NOMO-1 (cell line): ENCODE data around the gene CUL9.

ENCODE experiments used
- DNase-seq, 2 experiments: peaks; one replicate each; lab custom pipeline; 2025; ENCODE audit not compliant: unreplicated experiment in 2 of 2; lab: John Stamatoyannopoulos, UW

Gene CUL9

DNA sequence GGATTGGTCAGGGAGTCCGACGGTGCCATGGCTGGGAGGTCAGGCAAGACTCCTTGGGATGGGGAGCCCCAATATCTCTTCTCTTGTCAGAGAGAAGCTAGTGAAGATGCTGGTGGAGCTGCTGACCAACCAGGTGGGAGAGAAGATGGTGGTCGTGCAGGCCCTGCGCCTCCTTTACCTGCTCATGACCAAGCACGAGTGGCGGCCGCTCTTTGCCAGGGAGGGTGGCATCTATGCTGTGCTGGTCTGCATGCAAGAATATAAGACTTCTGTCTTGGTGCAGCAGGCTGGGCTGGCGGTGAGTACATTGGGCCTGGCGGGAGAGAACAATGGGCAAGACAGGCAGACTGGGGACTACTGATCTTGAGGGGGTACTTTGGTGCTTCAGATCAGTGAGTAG is 10.9 kb downstream of the CUL9 start:
- no peak for DNase-seq

DNA sequence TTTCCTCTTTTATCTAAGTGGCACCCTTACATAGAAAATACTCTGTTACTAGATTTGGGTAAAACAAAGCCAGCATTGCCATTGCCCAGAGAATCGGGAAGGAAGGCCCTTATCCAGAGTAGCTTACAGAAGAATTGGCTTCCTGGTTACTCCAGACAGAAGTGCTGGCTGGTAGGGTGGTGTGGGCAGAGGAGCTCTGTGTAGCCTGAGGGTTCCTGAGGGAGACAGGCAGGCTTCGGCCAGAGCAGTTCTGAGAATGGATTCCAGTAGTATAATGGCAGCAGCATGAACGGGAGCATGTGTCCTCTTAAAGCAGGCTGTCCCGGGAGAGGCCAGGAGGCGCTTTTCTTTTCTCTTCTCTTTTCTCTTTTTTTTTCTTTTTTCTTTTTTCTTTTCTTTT is 11.9 kb downstream of the CUL9 start:
- DNase-seq, result no peak

GRCh38 chr6:43196337-43196736 is 14.3 kb downstream of the CUL9 start:
- no peak for DNase-seq

DNA sequence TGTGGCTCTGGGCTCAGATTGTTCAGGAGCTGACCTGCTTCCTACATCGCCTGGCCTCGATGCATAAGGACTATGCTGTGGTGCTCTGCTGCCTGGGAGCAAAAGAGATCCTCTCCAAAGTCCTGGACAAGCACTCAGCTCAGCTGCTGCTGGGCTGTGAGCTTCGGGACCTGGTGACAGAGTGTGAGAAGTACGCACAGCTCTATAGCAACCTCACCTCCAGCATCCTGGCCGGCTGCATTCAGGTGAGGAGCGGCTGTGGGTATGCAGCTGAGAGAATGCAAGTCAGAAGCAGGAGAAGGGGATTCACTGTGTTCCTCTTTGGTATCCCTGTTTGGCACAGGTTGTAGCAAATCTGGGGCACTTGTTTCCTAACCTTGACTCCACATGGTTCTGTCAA is 17.9 kb downstream of the CUL9 start:
- DNase-seq, result no peak

DNA sequence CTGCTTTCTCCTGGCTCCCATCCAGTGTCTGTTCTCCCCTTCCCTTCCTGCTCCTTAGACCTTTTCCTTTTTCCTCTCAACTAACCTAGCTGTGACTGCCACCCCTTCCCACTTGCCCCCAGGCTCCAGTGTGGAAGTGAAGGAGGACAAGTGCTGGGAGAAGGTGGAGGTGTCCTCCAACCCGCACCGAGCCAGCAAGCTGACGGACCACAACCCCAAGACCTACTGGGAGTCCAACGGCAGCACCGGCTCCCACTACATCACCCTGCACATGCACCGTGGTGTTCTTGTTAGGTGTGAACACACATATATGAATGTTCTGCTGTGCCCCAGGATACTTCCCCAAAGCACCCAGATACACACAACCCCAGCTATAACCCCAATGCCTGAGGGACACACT is 18.5 kb downstream of the CUL9 start:
- DNase-seq, result no peak

- no peak for DNase-seq
Observed at GRCh38 chr6:43202451-43202850, 20.5 kb downstream of the CUL9 start.

DNA sequence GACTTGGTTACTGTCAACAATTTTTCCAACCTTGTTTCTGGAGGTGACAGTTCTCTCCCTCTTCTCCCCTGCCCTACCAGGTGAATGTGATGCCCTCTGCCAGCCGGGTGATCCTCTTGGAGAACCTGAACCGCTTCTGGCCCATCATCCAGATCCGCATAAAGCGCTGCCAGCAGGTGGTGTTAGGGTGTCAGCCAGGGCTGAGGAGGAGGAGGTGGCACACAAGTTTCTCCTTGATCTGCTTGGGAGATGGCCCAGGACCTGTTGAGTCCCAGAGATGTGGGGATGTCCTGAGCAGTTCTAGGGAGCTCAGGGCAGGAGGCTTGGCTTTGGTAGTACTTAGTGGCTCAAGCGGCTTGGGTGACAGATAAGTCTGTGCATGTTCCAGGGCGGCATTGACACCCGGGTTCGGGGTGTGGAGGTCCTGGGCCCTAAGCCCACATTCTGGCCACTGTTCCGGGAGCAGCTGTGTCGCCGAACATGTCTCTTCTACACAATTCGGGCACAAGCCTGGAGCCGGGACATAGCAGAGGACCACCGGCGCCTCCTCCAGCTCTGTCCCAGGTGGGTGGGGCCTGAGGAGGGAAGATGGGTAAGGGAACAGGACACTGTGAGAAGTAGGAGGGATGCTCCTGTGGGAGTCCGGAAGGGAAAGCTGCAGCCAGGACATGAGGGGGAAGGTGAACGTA is 21.2 kb downstream of the CUL9 start:
- no peak for DNase-seq

GRCh38 chr6:43203718-43204095 is 21.7 kb downstream of the CUL9 start:
- DNase-seq, result no peak

- DNase-seq, result no peak
Observed at GRCh38 chr6:43204271-43205105, 22.5 kb downstream of the CUL9 start.

- DNase-seq, result no peak
Observed at GRCh38 chr6:43205849-43206248, 23.9 kb downstream of the CUL9 start.

GRCh38 chr6:43207286-43207685 is 25.3 kb downstream of the CUL9 start:
- DNase-seq, result no peak

GRCh38 chr6:43211955-43212354 is 30.0 kb downstream of the CUL9 start:
- no peak for DNase-seq

- no peak for DNase-seq
Observed at GRCh38 chr6:43213431-43213830, 31.4 kb downstream of the CUL9 start.

DNA sequence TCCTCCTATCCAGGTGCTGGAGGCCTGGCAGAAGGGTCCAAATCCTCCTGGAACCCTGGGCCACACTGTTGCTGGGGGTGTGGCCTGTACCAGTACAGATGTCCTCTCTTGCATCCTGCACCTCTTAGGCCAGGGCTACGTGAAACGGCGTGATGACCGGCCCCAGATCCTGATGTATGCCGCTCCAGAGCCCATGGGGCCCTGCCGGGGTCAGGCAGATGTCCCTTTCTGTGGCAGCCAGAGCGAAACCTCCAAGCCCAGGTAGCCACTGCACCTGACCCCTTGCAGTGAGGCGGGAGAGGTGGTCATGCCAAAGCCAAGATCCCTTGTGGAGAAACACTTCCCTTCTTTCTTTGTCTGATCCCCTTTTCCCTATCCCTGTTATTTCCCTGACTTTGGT is 33.1 kb downstream of the CUL9 start:
- no peak for DNase-seq

DNA sequence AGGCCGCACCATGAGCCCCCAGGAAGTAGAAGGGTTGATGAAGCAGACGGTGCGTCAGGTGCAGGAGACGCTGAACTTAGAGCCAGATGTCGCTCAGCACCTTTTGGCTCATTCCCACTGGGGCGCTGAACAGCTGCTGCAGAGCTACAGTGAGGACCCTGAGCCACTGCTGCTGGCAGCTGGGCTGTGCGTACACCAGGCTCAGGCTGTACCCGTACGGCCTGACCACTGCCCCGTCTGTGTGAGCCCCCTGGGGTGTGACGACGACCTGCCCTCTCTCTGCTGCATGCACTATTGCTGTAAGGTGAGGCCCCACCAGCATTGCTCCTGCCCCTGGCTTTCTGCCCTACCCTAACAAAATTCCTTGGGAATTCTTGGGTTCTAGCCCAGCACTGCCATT is 34.2 kb downstream of the CUL9 start:
- no peak for DNase-seq

GRCh38 chr6:43217351-43217750 is 35.4 kb downstream of the CUL9 start:
- DNase-seq, result no peak

GRCh38 chr6:43219119-43219518 is 37.1 kb downstream of the CUL9 start:
- no peak for DNase-seq

DNA sequence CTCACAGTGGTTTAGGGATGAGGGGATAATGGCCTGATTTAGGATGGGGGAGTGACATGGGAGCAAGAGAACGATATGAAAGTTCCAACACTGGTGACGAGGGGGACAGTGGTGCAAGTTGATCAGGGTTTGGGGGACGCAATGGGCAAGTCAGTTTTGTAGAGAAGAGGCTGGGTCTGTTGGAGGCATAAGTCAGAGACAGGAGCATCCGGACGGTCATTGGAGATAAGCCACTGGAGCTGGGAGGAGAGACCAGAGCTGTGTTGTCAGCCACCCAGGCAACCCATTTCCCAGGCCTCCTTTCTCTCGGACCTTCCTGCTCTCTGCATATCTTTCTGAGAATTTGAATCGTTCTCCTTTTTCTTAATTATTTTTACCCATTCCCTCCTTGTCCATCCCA is 37.8 kb downstream of the CUL9 start:
- DNase-seq, result no peak

- DNase-seq, result no peak
Observed at GRCh38 chr6:43220439-43220951, 38.5 kb downstream of the CUL9 start.

- no peak for DNase-seq
Observed at GRCh38 chr6:43221046-43221972, 39.3 kb downstream of the CUL9 start.

- DNase-seq, result no peak
Observed at GRCh38 chr6:43222418-43223059, 40.5 kb downstream of the CUL9 start.
